Epithelial cell of proximal tubule (primary cell): ENCODE measurements around the gene NEGR1. TPM values are rescaled to one million over a fixed set of nuclear protein-coding genes. Genes with fewer than 3 reads are reported as not detected.

ENCODE experiments used
- DNase-seq: peaks from one replicate; pipeline ENCODE4 v3.0.0-alpha.2; 2011; ENCODE audit warnings: low read depth
- H3K4me3 ChIP-seq: 2 replicates; pipeline ENCODE4 v1.5.1; 2011; ENCODE audit warnings: low read depth, mild to moderate bottlenecking, low read length
- CTCF ChIP-seq: conservative IDR thresholded peaks from 2 replicates; pipeline ENCODE4 v1.5.1; 2012; ENCODE audit warnings: low read depth, mild to moderate bottlenecking, low read length
- total RNA-seq: library from RNA; depleted of rRNA; stranded (reverse); fragments of >200 nt; gene quantifications from 2 replicates; pipeline ENCODE4 v1.2.3, GENCODE V29; 2015

The NEGR1 gene
- total RNA-seq, 1 donor from 2014 or later: 3.1 TPM

- no peak for TF ChIP-seq CTCF
- H3K4me3 ChIP-seq: no peak overlapping the region
- no peak for DNase-seq
Observed at GRCh38 chr1:71393301-71393700, 889.0 kb downstream of the NEGR1 start.

DNA sequence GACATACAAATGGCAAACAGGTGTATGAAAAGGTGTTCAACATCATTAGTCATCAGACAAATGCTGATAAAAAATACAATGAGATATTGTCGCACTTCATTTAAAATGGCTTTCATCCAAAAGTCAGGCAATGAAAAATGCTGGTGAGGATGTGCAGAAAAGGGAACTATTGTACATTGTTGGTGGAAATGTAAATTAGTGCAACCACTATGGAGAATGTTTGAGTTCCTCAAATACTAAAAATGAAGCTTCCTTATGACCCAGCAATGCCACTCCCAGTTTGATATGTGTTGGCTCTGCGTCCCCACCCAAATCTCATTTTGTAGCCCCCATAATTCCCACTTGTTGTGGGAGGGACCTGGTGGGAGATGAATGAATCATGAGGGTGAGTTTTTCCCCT lies 891.8 kb downstream of the NEGR1 start:
- no peak overlapping the region for H3K4me3 ChIP-seq
- TF ChIP-seq CTCF: no peak
- no peak for DNase-seq

- TF ChIP-seq CTCF: no peak
- DNase-seq: no peak
- no peak overlapping the region for H3K4me3 ChIP-seq
Observed at GRCh38 chr1:71377886-71378285, 904.5 kb downstream of the NEGR1 start.

- DNase-seq: no peak
- TF ChIP-seq CTCF: no peak
- H3K4me3 ChIP-seq: no peak overlapping the region
Observed at GRCh38 chr1:71372496-71372895, 909.8 kb downstream of the NEGR1 start.

GRCh38 chr1:71371581-71371980 lies 910.8 kb downstream of the NEGR1 start:
- TF ChIP-seq CTCF: no peak
- H3K4me3 ChIP-seq: no peak overlapping the region
- DNase-seq: no peak

- no peak for DNase-seq
- no peak for TF ChIP-seq CTCF
- no peak overlapping the region for H3K4me3 ChIP-seq
Observed at GRCh38 chr1:71364236-71364635, 918.1 kb downstream of the NEGR1 start.

DNA sequence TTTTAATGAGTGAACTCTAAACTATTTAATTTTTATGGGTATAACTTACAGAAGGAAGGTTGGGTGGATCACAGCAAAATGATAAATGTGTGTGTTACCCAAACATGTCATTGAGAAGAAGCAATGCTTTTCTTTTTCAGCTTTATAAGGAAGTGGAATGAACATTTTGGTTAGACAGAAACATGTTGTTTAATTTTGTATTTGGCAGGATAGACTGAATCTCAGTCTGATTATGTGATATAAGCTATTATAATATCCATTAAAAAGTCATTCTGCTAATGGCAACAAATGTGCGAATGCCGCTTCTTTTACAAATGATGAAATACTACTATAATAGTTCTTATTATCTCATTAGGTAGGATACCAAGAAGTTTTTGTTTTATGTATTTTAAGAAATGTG lies 919.6 kb downstream of the NEGR1 start:
- no peak for DNase-seq
- no peak overlapping the region for H3K4me3 ChIP-seq
- TF ChIP-seq CTCF: no peak
